Measurements from ENCODE around the gene ST6GALNAC6.
"Not testable (repeated sequence)": the region's sequence is repeated elsewhere in the genome, so short reads cannot be mapped to it uniquely, and the experiment has no call there.

The ST6GALNAC6 gene

DNA sequence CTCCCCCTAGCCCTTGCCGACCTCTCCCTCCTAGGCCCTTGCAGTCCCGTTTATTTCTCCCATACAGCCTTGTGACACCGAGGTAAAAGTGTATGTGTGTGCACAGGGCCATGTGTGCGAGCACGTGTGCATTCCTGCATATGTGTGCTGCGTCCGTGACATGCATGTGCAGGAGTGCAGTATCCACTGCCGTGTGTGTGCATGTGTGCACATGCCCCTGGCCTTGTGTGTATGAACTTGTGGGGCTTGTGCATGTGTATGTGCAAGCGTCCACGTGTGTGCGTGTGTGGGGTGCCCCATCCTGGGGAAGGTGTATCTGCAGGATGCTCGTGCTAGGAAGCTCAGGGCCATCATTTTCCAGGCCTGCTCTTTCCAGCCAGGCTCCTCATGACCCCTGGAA lies 28.5 kb downstream of the ST6GALNAC6 start:
- DNase-seq: no peak

DNA sequence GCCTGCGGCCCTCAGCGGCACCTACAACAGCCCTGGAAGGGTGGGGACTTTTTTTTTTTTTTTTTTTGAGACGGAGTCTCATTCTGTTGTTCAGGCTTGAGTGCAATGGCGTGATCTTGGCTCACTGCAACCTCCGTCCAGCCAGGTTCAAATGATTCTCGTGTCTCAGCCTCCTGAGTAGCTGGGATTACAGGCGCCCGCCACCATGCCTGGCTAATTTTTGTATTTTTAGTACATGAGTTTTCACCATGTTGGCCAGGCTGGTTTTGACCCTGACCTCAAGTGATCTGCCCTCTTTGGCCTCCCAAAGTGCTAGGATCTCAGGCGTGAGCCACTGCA lies 29.3 kb downstream of the ST6GALNAC6 start:
- DNase-seq: not testable (repeated sequence)

DNA sequence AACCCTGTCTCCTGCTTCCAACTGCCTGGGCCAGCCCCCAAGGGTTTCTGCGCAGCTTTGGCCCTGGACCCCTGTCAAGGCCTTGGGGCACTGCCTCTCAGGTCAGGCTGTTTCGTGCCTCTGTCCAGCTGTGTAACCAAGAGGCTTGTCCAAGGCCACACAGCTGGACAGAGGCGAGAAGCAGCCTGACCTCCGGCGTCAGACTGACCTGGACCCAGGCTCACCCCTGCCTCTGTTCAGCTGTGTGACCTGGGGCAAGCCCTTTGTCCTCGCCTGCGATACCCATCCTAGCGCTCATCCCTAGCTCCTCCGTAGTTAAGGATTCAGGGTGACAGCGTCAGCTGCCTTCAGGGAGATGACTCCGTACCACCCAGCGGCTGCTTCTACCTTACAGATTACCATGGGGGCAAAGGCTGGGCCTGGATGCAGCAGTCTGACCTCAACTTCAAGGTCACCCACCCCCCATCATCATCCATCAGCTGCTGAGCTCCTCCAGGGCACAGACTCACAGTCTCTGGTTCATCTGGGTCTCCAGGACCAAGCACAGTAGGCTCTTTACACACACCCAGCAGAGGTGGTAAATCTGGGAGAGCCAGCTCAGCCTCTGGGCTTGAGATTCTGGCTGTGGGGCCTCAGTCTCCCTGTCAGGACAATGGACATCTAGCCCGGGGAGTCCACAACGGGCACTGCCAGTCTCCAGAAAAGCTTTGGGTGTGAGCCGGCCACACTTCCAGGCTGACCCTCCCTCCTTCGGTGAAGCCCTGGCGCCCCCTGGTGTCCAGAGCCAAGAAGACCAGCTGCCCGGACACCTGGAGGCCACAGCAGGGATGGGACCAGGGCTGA lies 29.9 kb downstream of the ST6GALNAC6 start:
- peak; percentile 65 for DNase-seq

DNA sequence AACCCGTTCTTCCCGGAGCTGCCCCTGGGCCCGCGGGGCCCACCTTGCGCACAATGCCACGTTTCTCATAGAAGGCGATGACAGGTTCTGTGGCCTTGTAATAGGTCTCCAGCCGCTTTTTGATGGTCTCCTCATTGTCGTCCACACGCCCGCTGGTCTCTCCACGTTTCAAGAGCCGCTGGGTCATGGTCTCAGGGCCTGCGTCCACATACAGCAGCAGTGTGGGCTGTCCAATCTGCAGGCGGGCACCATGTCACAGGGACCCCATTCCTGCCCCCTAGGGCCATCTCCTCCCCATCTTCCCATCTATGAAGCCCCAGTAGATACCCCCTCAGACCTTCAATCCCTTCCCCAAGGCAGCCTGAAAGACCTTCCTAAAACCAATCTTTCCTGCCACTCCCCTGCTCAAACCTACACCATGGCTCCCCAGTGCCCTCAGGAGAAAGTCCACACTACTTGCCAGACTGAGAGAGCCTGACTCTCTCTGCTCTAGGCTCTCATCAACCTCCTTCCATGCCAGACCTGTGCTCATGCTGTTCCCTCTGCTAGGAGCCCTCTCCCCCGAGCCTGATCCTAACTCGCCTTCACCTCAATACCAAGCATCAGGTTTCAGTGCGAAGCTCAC lies 31.0 kb downstream of the ST6GALNAC6 start:
- no peak for DNase-seq

DNA sequence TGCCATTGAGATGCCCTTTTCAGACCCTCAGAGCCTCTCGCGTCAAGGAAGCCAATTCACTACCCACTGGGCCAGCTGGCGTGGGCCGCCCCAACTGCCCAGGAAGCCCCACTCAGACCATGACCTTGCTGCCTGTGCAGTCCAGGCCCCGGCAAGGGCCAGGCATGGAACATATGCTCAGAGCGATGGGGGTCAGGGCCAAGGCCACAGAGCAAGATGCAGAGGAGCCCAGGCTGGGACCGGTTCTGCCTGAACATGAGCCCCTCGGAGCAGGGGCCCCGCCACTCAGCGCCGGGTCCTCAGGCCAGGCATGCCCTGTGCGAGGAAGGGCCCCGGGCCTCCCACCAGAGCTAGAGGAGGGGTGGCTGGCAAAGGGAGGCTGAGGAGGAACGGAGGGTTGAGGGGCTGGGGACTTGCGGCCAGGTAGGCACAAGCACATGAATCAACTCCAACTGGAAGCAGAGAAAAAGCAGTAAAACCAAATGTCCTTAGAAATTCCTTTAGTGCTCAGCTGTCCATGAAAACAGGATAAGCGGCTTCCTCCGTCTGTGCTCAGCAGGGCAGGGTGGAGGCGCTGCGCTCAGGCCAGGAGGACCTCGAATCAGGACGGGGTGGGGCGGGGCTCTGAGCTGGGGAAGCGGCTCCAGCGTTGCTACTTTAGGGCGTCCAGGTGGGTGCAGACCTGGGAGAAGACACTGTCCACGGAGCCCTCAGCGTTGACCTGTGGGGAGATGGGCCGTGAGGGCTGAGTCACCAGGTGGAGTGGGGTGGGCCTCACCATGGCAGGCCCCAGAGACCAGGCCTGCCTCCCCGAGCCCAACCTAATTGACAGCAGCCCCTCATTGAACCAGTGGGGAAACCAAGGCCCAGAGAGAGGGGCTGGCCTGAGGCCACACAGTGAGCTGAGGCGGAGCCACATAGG lies 31.8 kb downstream of the ST6GALNAC6 start:
- no peak for DNase-seq

DNA sequence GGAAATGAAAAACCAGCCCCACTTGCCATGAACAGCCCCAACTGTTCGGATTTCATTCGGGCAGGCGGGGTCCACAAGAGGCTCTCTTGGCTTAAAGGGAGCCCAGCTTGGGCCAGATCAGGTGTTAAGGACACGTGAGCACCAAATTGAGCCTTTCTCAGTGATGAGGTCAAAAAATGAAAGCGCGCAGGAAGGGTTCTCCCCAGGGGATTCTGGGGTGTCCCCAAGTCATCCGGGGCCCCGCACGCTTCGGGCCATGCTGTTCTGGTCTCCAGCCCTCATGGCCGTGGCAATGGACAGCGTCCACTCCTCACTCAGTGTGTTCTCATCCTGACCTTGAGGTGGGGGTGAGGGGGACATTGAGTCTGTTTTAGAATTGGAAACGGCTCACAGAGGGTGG lies 32.9 kb downstream of the ST6GALNAC6 start:
- DNase-seq: no peak

DNA sequence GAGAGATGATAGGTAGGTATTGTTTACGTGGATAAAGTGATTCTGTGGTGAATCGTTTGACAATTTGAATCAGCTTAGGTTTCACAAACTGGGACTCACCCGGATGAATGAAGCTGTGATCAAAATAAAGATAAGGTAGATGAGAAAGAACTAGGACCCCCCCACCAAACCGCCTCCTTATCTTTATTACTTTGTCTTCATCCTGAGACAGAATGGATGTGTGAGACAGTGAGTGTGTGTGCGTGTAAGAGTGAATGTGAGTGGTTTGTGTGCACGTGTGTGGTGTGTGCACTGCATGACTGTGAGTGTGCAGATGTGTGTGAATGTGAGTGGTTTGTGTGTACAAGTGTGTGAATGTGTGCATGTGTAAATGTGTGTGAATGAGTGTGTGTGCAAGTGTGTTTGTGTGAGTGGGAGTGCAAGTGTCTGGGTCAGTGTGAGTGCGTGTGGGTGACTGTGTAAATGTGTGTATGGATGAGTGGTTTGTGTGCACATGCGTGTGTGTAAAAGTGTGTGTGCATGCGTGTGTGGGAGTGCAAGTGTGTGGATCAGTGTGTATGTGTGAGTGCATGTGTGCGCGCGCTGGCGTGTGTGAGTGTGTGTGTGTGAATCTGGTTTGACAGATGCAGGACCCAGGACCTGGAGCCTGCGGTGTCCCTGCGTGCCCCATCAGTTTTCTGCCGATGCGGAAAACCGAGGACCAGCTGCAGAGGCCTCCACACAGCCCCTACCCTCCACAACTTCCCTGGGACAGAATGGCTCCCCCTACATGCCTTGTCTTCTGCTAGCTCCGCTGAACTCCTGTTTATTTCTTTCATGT lies 33.5 kb downstream of the ST6GALNAC6 start:
- DNase-seq: no peak

DNA sequence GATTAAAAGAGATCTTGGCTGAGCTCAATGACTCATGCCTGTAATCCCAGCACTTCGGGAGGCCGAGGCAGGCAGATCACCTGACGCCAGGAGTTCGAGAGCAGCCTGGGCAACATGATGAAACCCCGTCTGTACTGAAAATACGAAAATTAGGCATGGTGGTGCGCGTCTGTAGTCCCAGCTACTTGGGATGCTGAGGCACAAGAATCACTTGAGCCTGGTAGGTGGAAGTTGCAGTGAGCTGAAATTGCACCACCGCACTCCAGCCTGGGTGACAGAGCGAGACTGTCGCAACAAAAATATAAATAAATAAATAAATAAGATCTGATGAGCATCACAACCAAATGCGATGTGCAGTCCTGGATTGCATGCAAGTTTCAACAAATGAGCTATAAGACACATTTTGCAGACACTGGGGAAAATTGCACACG lies 36.2 kb downstream of the ST6GALNAC6 start:
- DNase-seq: no peak

DNA sequence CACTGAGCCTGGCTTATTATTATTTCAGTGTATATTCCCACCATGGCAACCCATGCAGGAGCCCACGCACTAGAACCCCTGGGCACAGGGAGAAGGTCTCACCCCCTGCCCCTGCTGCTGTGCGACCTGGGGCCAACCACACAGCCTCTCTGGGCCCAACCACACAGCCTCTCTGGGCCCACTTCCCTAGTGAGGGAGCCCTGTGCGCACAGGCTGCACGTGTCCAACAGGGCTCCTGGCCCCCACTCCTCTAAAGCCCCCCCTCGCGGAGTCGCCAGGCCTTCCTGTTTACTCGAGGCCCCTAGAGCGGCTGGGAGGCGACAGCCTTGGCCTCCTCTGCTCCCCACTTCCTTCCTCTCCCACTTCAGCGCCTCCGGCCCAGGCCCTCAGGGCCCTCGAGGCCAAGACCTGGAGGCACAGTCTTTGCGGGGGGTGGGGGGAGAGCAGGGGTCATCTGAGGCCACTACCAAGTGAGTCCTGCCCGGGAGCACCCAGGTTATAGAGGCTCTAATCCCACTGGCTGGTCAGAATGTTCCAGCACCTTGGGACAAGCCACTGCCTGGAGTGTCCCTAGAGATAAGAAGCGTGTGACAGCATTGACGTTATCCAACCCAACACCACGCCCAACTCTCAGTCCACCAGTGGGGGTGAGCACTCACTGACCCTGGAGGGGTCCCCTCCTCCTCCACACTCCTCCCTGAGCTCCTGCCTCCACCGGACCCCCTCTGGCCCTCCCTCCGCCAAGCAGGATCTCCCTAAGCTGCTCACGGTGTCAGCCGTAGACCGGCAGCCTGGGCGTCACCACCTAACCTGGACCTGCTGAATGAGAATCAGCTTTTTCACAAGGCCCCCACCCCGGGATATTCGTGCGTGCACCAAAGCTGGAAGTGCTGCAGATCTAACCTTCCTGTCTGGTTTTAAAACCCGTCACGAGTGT lies 37.1 kb downstream of the ST6GALNAC6 start:
- no peak for DNase-seq

DNA sequence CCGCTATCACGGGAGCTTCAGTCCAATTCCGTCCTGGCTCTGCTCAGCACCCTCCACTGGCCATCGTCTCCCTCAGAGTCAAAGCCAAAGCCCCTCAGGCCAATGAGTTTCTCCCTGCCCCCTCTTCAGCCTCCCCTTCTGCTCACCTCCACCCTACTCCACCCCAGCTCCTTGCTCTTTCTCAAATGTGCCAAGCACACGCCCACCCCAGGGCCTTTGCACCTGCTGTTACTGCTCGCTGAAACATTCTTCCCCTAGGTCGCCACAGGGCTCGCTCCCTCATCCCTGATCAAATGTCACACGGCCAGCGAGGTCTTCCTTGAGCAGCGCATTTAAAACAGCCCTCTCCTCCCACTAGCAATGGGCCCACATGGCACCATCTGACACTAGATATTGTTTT lies 38.6 kb downstream of the ST6GALNAC6 start:
- DNase-seq: no peak

DNA sequence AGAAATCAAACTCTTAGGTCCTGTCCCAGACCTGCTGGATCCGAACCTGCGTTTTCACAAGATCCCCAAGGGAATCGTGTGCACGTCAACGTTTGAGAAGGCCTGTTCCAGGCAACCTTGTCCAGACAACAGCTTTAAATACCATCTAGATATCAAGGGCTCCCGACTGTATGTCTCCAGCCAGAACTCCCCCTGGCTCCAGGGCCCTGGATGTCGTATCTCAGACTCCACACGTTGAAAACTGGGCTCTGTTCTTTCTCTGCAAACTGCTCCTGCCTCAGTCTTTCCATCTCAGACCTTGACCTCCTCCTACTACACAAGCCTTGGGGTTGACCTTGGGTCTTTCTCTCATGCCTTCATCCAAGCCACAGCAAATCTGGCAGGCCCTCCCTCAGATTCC lies 39.1 kb downstream of the ST6GALNAC6 start:
- no peak for DNase-seq

DNA sequence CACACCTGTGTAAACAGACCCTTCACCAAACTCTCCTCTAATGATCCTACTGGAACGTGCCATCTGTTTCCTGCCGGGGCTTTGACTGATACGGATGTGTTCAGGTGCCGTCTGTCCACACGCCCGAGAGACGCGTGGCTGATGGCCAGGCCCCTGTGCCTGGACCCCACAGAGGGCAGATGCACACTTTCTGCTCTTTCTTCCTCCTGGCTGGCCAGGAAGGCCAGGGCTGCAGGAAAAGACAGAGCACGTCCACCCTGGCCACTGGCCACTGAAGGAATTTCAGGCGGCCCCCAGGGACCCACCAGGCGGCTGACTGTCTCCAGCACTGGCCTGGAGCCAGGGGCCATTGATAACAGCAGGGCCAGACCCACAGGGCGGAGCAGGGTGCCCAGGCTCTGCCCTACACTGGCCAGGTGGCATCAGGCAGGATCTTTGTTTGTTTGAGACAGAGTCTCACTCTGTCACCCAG lies 41.3 kb downstream of the ST6GALNAC6 start:
- DNase-seq: no peak

DNA sequence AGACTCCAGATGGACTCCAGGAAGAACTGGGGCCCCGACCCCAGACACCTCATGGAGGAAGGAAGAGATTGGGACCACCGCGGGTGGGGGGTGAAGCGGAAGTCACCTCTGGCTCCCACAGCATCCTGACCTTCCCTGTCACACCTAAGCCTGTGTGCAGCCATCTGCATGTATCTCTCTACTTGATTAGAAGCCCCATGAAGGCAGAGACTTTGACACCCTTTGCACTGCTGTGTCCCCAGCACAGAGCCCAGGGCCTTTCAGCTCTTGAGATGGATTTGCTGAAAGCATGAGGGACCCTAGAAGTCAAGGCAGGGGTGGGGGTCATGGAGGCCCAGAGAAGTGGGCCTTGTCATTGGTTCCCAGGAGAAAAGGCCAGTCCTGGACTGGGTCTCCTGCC lies 42.1 kb downstream of the ST6GALNAC6 start:
- no peak for DNase-seq

DNA sequence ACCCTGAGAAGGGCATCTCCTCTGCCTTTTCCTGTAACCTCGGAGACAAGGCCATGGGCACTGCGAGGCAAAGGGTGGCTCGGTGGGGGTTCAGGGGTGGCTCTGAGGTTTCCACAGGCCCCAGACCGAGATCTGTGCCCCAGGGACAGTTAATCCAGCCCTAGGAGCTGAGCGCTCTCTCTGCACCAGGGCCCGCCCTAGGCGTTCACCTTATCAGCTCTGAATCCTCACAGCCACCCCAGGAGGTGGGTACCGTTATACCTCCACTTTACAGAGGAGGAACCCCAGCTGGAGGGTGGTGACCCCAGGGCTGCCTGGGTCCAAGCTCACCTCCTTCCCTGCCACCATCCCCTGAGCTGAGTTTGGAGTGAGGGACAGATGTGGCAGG lies 42.7 kb downstream of the ST6GALNAC6 start:
- DNase-seq: no peak

DNA sequence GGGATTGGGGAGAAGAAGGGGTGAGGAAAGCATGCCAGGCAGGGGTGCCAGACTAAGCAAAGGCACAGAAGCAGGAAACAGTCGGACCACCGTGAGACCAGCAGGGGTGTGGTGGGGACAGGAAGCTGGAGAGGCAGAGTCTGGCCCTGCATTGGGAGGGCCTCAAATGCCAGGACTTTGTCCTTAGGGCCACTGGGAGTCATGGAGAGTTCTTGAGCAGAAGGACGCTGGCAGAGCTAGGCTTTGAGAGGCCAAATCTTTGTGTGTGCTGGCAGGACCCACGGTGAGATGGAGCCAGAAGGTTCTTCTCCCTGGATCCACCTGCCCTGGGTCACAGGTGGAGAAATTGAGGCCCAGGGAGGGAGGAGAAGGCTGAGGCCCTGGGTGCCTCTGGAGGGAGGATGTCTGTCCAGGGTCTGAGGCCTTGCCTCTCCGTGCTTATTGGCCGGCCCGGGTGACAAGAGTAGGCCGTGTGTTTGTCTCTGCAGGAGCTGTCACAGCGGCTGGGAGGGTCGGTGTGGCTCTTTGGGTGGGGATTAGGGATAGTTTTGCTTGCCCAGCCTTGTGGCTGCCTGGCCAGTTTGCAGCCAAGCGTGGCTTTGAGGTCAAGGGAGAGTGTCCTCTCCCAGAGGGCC lies 43.2 kb downstream of the ST6GALNAC6 start:
- no peak for DNase-seq

DNA sequence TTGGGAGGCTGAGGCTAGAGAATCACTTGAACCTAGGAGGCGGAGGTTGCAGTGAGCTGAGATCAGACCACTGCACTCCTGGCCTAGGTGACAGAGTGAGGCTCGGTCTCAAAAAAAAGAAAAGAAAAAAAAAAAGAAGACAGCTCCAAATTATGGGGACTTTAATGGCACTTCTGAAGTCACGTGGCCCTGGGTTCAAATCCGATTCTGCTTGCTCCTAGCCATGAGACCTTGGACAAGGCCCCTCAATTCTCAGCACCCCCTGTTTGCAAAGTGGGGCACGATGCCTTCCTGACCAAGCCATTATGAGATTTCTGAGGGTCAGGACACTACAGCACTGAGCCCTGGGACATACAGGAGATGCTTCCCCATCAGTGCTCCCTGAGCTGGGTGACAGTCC lies 43.9 kb downstream of the ST6GALNAC6 start:
- no peak for DNase-seq

DNA sequence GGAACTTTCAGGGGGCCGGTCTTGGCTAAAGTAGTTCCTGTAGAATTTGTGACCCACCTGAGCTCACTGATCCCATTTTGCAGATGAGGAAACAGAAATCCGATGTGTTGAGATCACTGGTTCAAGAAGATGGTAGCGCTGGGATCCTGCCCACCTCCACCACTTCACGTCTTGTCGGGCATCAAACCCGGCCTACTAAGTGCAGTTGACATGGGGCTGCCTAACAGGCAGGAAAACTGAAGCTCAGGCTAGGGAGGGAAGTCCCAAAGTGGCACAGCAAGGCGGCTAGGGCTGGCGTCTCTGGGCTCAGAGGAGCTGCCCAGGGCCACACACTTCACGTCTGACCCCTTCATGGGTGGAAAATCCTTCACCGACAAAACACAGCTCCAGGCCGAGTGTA lies 44.4 kb downstream of the ST6GALNAC6 start:
- DNase-seq: no peak

DNA sequence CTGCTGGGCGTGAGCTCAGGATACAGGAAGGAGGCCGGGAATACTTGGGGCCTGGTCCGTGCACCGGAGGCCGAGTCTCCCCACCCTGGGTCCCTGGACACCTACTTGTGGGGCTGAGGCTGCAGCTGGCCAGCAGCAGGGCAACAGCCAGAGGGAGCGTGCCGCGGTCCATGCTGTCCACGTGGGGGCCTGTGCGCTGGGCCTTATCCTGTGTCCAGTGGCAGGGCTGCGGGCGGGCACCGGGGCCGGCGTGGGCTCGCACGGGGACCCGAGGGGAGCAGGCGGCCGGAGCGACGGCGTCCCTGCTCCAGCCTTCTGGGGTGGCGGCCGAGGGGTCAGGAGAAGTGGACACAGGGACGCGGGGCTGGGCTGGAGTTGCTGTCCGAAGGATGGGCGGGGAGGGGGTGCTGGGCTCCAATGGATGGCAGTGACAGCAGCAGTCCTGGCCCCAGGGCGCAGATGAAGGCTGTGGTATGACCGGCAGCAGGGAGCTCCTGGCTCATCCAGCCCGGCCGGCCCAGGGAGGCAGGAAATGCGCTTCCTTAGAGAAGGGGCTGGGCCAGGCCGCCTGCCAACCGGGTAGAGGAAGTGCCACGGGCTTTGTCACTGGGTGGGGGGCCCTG lies 45.1 kb downstream of the ST6GALNAC6 start, which contains the start of gene ENG:
Gene ENG (minus strand): TSS at position 475 of the 623 bp plus-strand sequence. CDS start 303 bp downstream, at position 172.
- DNase-seq: no peak

DNA sequence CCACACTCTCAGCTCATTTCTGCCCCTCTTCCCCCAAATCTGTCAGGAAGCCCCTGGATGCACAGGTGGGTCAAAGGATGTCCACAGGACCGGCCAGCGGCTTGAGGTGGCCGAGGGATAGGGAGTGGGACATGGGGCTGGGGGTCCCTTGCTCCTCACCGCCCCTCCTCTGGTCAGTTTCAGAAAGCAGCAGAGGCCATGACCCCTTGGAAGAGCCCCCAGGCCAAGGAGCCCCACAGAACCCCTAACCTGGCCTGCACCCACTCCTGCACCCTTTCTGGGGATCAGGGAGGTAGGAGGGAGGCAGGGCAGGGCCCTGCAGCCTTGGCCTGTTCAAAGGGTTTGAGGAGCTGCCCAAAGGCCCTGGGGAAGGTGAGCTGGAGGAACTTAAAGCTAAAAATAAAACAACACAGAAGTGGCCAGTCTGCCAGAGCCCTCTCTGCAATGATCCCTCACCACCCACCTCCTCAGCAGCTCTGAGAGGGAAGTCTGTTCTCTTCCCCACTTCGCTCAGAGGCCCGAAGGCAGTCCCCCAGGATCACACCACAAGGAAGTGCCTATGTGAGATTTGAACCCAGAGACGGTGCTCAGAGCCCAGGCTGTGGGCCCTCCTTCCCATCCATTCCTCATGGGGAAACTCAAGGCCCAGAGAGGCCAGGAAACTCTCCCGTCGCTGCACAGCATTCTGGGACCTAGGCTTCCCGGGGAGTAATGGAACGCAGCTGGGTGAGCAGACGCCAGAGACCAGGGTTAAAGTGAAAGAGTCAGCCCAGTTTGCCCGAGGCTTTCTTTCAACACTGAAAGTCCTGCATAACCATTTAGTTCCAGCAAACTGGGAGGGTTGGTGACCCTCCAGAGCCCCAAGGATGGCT lies 45.9 kb downstream of the ST6GALNAC6 start:
- DNase-seq: no peak
